PC-9 (cell line): ENCODE results near the gene CDKN2D. TPM values are rescaled to one million over a fixed set of nuclear protein-coding genes. Genes with fewer than 3 reads are reported as not detected.
"Not testable (repeated sequence)": the region's sequence is repeated elsewhere in the genome, so short reads cannot be mapped to it uniquely, and the experiment has no call there.

ENCODE experiments used
- BruUV-seq: library from RNA; stranded (reverse); fragments of 400-500 nt; replicated peaks from 2 replicates; lab custom pipeline; 2021; lab: Mats Ljungman, UMichigan
- CTCF ChIA-PET: fragments of 300-600 bp; sonication (Branson Sonifier 250); formaldehyde crosslinking; loops from one replicate; lab custom pipeline; 2022; ENCODE audit warnings: antibody characterized with exemption; lab: Charles Lee
- POLR2A ChIA-PET: fragments of 300-600 bp; sonication (Branson Sonifier 250); formaldehyde crosslinking; loops from one replicate; lab custom pipeline; 2022; ENCODE audit warnings: antibody characterized with exemption; ENCODE audit not compliant: unreplicated experiment; lab: Charles Lee
- DNase-seq, 2 experiments: peaks; one replicate each; pipeline versions ENCODE4 v3.0.0 to v3.0.0-alpha.2; 2015 to 2022; ENCODE audit warnings: mixed read lengths in 1 of 2
- H2AFZ ChIP-seq: fragments of 200-600 bp; sonication (generic); 2 replicates; pipeline ENCODE4 v1.8.1; 2017; ENCODE audit warnings: antibody characterized with exemption
- H3F3A ChIP-seq: fragments of 200-600 bp; sonication (generic); 2 replicates; pipeline ENCODE4 v1.8.1; 2017; ENCODE audit warnings: antibody characterized with exemption, mild to moderate bottlenecking, low read depth; ENCODE audit not compliant: insufficient read depth
- H3K27ac ChIP-seq: fragments of 200-600 bp; sonication (generic); 2 replicates; pipeline ENCODE4 v1.6.1; 2016; ENCODE audit warnings: mixed run types
- H3K27me3 ChIP-seq: fragments of 200-600 bp; sonication (generic); 2 replicates; pipeline ENCODE4 v1.6.1; 2016; ENCODE audit warnings: low read depth, mixed run types; ENCODE audit not compliant: insufficient read depth
- H3K36me3 ChIP-seq: fragments of 200-600 bp; sonication (generic); 2 replicates; pipeline ENCODE4 v1.6.1; 2016; ENCODE audit warnings: low read depth, mixed run types
- H3K4me1 ChIP-seq: fragments of 200-600 bp; sonication (generic); replicated peaks from 2 replicates; pipeline ENCODE4 v1.6.1; 2016; ENCODE audit warnings: mixed run types; ENCODE audit not compliant: insufficient read depth
- H3K4me2 ChIP-seq: fragments of 200-600 bp; sonication (generic); 2 replicates; pipeline ENCODE4 v1.6.1; 2017; ENCODE audit warnings: mixed run types
- H3K4me3 ChIP-seq: fragments of 200-600 bp; sonication (generic); 2 replicates; pipeline ENCODE4 v1.6.1; 2016; ENCODE audit warnings: mixed run types
- H3K79me2 ChIP-seq: fragments of 200-600 bp; sonication (generic); 2 replicates; pipeline ENCODE4 v1.6.1; 2017; ENCODE audit warnings: low read depth, mixed run types
- H3K9me2 ChIP-seq: fragments of 200-600 bp; sonication (generic); 2 replicates; pipeline ENCODE4 v1.8.1; 2017; ENCODE audit warnings: mild to moderate bottlenecking; ENCODE audit not compliant: insufficient read depth
- H3K9me3 ChIP-seq: fragments of 200-600 bp; sonication (generic); 2 replicates; pipeline ENCODE4 v1.8.1; 2016; ENCODE audit warnings: low read depth; ENCODE audit not compliant: insufficient read depth
- H4K20me1 ChIP-seq: fragments of 200-600 bp; sonication (generic); 2 replicates; pipeline ENCODE4 v1.8.1; 2017; ENCODE audit not compliant: insufficient read depth
- EZH2 ChIP-seq: fragments of 200-600 bp; sonication (generic); IDR thresholded peaks from 2 replicates; pipeline ENCODE4 v1.8.0; 2017; ENCODE audit warnings: antibody characterized with exemption, low read depth
- intact Hi-C: fragments of 100-400 bp; cut with micrococcal nuclease; formaldehyde crosslinking; loops from one replicate; pipeline ENCODE4 v1.10.0; 2022; ENCODE audit not compliant: unreplicated experiment
- total RNA-seq: library from RNA; stranded (reverse); gene quantifications from 2 replicates; pipeline ENCODE4 v1.2.3, GENCODE V29; 2021
- TF ChIP-seq, protein P1 (sequence below): fragments of 200-600 bp; sonication (generic); conservative IDR thresholded peaks from 2 replicates; pipeline ENCODE4 v1.6.1; 2017; ENCODE audit warnings: mixed run types, antibody characterized with exemption, mild to moderate bottlenecking, moderate library complexity

Gene CDKN2D
- total RNA-seq, 1 experiment from 2014 or later = 8.3 TPM

DNA sequence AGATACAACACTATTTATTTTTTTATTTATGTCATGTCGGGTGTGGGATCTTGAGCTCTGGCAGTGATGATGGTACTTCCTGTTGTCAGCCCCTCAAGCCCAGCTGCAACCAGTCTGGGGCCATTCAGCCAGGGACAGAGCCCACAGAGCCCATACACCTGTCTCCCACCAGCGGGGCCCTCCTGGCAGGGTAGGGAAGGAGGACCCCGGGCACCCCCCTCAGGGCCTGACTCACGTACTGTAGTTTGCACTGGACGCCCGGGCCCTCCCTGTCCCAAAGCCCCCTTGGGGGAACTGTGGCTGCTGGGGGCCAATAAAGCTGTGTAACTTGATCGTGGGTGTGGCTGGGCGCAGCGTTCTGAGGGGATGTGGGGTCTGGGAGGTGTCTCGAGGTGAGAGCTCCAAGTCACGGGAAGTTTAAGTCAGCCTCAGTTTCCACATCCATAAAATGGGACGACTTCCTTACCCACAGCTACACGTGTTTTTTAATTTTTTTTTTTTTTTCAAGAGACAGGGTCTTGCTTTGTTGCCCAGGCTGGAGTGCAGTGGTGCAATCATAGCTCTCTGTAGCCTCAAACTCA is 15.6 kb downstream of the CDKN2D start:
- POLR2A ChIA-PET = interaction anchor here (0.6 kb wide), 1 partner anchor 50 kb away, joined by 3 read pairs; the partner anchor contains the start of gene KEAP1
- Histone ChIP-seq H2AFZ (no peak overlapping the region), H3K36me3 (peaks cover 20% of the 10 kb centered on the region), H3K4me2 (no peak overlapping the region), H3K9me3 (no peaks in the 10 kb centered on the region), H3K9me2 (no peaks in the 10 kb centered on the region), H4K20me1 (no peaks in the 10 kb centered on the region; the same call in none of the 2 replicates), H3K4me3 (no peak overlapping the region), H3K27ac (no peak overlapping the region), H3K79me2 (no peaks in the 10 kb centered on the region), H3K27me3 (no peaks in the 10 kb centered on the region), H3K4me1 (no peaks in the 10 kb centered on the region), H3F3A (peaks cover 44% of the 10 kb centered on the region)
- TF ChIP-seq, protein P1, sequence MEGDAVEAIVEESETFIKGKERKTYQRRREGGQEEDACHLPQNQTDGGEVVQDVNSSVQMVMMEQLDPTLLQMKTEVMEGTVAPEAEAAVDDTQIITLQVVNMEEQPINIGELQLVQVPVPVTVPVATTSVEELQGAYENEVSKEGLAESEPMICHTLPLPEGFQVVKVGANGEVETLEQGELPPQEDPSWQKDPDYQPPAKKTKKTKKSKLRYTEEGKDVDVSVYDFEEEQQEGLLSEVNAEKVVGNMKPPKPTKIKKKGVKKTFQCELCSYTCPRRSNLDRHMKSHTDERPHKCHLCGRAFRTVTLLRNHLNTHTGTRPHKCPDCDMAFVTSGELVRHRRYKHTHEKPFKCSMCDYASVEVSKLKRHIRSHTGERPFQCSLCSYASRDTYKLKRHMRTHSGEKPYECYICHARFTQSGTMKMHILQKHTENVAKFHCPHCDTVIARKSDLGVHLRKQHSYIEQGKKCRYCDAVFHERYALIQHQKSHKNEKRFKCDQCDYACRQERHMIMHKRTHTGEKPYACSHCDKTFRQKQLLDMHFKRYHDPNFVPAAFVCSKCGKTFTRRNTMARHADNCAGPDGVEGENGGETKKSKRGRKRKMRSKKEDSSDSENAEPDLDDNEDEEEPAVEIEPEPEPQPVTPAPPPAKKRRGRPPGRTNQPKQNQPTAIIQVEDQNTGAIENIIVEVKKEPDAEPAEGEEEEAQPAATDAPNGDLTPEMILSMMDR = no peak
- no peak for TF ChIP-seq EZH2
- intact Hi-C loops = no loop called here
- DNase-seq = no peak
- BruUV-seq = no TSS peak
- CTCF ChIA-PET = interaction anchor here (0.6 to 1.1 kb wide), 3 partner anchors 18 to 313 kb away, joined by 3 to 4 read pairs (median 3); no protein-coding TSS in a partner anchor

- H3K4me2 ChIP-seq = no peak overlapping the region
- no peaks in the 10 kb centered on the region for H3K4me1 ChIP-seq
- H3K36me3 ChIP-seq = peaks cover 20% of the 10 kb centered on the region
- H4K20me1 ChIP-seq = no peaks in the 10 kb centered on the region; the same call in none of the 2 replicates
- H3K27me3 ChIP-seq = no peaks in the 10 kb centered on the region
- H3K9me3 ChIP-seq = no peaks in the 10 kb centered on the region
- no peak overlapping the region for H3K4me3 ChIP-seq
- H3K9me2 ChIP-seq = no peaks in the 10 kb centered on the region
- TF ChIP-seq, protein P1 = no peak
- TF ChIP-seq EZH2 = no peak
- POLR2A ChIA-PET = interaction anchor here (0.6 kb wide), 1 partner anchor 49 kb away, joined by 3 read pairs; the partner anchor contains the start of gene KEAP1
- no peak for DNase-seq
- no peak overlapping the region for H2AFZ ChIP-seq
- no peaks in the 10 kb centered on the region for H3K79me2 ChIP-seq
- CTCF ChIA-PET = interaction anchor here (0.6 to 1.1 kb wide), 3 partner anchors 19 to 80 kb away, joined by 3 to 6 read pairs (median 4); no protein-coding TSS in a partner anchor
- no peak overlapping the region for H3K27ac ChIP-seq
- intact Hi-C loops = no loop called here
- H3F3A ChIP-seq = peaks cover 44% of the 10 kb centered on the region
- no TSS peak for BruUV-seq
Measured at GRCh38 chr19:10552510-10553053, 16.2 kb downstream of the CDKN2D start.

GRCh38 chr19:10551698-10552301 is 17.0 kb downstream of the CDKN2D start:
- peaks cover 43% of the 10 kb centered on the region for H3F3A ChIP-seq
- no peak overlapping the region for H3K27ac ChIP-seq
- DNase-seq = peak; percentile 45 to 72
- H2AFZ ChIP-seq = no peak overlapping the region
- intact Hi-C loops = no loop called here
- BruUV-seq = no TSS peak
- CTCF ChIA-PET = no interaction called here
- no peak overlapping the region for H3K4me2 ChIP-seq
- no peaks in the 10 kb centered on the region; the same call in none of the 2 replicates for H4K20me1 ChIP-seq
- no peak overlapping the region for H3K4me3 ChIP-seq
- TF ChIP-seq, protein P1 = peak; percentile 46; the same call in 1 of the 2 replicates
- TF ChIP-seq EZH2 = no peak
- H3K9me3 ChIP-seq = no peaks in the 10 kb centered on the region
- H3K36me3 ChIP-seq = peaks cover 20% of the 10 kb centered on the region
- H3K79me2 ChIP-seq = no peaks in the 10 kb centered on the region
- no peaks in the 10 kb centered on the region for H3K4me1 ChIP-seq
- no peaks in the 10 kb centered on the region for H3K27me3 ChIP-seq
- H3K9me2 ChIP-seq = no peaks in the 10 kb centered on the region
- POLR2A ChIA-PET = no interaction called here

DNA sequence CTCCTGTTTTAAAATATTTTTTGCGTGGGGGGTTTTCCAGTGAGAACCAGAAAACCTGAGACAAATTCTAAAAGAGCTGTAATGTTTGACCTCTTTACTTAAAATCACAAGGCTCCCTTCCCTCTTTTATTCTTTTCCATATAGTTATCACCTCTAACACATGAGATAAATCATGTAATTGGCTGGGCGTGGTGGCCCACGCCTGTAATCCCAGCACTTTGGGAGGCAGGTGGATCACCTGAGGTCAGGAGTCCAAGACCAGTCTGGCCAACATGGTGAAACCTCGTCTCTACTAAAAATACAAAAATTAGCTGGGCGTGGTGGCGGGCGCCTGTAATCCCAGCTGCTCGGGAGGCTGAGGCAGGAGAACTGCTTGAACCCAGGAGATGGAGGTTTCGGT is 17.8 kb downstream of the CDKN2D start:
- H3K4me3 ChIP-seq, intact Hi-C loops, H3K9me3 ChIP-seq, H3K4me2 ChIP-seq, POLR2A ChIA-PET, H2AFZ ChIP-seq, DNase-seq, H3K27ac ChIP-seq, H3K9me2 ChIP-seq, H3K4me1 ChIP-seq, H4K20me1 ChIP-seq, H3K79me2 ChIP-seq, BruUV-seq, H3K27me3 ChIP-seq: not testable (repeated sequence)
- Histone ChIP-seq H3F3A (peaks cover 37% of the 10 kb centered on the region), H3K36me3 (peaks cover 18% of the 10 kb centered on the region)
- CTCF ChIA-PET = interaction anchor here (0.5 kb wide), 1 partner anchor 44 kb away, joined by 17 read pairs; no protein-coding TSS in a partner anchor
